ENCODE measurements around the gene LIN7C.

The LIN7C gene

DNA sequence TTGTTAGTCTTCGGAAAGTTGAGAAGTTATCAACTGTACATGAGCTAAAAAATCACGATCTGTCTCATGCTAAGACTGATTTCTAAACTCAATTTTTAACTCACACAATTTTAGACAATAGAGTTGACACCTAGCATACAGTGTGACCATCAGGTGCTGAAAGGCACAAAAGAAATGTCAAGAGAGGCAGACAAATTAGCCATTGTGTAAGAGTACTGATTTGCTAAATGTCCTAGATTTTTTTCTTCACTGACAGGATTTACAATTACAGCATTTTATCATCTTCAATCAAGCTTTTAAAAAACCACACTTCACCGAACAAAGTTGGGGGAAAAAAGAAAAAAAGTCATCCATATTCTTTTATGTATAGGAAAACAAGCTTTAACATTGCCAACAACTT is 40.9 kb downstream of the LIN7C start:
- H3K4me3 ChIP-seq (ENCODE audit: low read depth, low read length): no peak overlapping the region
- TF ChIP-seq, protein P1, sequence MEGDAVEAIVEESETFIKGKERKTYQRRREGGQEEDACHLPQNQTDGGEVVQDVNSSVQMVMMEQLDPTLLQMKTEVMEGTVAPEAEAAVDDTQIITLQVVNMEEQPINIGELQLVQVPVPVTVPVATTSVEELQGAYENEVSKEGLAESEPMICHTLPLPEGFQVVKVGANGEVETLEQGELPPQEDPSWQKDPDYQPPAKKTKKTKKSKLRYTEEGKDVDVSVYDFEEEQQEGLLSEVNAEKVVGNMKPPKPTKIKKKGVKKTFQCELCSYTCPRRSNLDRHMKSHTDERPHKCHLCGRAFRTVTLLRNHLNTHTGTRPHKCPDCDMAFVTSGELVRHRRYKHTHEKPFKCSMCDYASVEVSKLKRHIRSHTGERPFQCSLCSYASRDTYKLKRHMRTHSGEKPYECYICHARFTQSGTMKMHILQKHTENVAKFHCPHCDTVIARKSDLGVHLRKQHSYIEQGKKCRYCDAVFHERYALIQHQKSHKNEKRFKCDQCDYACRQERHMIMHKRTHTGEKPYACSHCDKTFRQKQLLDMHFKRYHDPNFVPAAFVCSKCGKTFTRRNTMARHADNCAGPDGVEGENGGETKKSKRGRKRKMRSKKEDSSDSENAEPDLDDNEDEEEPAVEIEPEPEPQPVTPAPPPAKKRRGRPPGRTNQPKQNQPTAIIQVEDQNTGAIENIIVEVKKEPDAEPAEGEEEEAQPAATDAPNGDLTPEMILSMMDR (IDR thresholded peaks at IDR 0.05; ENCODE audit: low read depth, low read length, missing control alignments): no peak
- no peak for DNase-seq
- in situ Hi-C loops (cut with HindIII; ENCODE audit: low pct_ligation_motif_present, low sequenced_read_pairs): no loop called here
- no peaks in the 10 kb centered on the region for H3K27me3 ChIP-seq (replicated peaks)
- H3K36me3 ChIP-seq (replicated peaks): no peaks in the 10 kb centered on the region
- H3K27ac ChIP-seq: no peak overlapping the region

DNA sequence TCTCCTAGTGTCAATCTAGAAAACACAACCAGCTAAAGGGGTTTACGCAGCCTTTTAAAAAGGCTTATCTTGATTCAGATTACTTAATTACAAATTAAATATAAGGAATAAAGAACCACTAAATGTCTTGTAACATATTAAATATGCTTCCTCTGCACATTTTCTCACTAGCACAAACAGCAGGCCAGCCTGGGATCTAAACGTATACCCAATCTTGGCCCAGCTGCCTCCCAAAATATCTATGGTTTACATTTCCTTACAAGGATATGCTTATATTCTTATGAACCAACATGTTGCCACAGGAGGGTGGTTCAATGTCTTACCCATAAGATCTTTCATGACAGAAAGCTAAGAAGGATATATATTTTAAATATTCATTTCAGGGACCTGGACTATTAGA is 41.7 kb downstream of the LIN7C start:
- Histone ChIP-seq H3K4me3 (ENCODE audit: low read depth, low read length) (no peak overlapping the region), H3K27ac (no peak overlapping the region), H3K36me3 (replicated peaks) (no peaks in the 10 kb centered on the region), H3K27me3 (replicated peaks) (no peaks in the 10 kb centered on the region)
- in situ Hi-C loops (cut with HindIII; ENCODE audit: low pct_ligation_motif_present, low sequenced_read_pairs): no loop called here
- TF ChIP-seq, protein P1 (IDR thresholded peaks at IDR 0.05; ENCODE audit: low read depth, low read length, missing control alignments): no peak
- DNase-seq: no peak

DNA sequence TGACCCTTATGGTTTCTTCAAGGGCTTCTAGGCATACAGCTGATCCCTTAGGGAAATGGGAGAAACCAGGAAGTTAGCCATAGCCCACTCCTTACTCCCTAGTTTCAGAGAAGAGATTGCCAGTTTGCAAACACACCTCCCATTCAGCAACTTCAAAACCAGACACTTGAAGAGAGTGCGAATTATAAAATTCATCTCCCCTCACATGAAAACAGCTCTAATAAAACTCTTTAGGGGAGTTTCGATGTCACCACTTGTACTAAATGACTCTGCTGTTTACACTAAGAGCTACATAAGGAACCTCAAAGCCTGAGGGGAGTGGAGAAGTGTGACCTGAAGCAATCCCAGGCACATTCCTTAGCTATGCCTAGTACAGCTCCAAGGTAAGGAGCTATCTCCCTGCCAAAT is 42.3 kb downstream of the LIN7C start:
- no peak for DNase-seq
- TF ChIP-seq, protein P1 (IDR thresholded peaks at IDR 0.05; ENCODE audit: low read depth, low read length, missing control alignments): no peak
- Histone ChIP-seq H3K4me3 (ENCODE audit: low read depth, low read length) (no peak overlapping the region), H3K36me3 (replicated peaks) (no peaks in the 10 kb centered on the region), H3K27me3 (replicated peaks) (no peaks in the 10 kb centered on the region), H3K27ac (peak overlapping the region; percentile 42)
- in situ Hi-C loops (cut with HindIII; ENCODE audit: low pct_ligation_motif_present, low sequenced_read_pairs): no loop called here

DNA sequence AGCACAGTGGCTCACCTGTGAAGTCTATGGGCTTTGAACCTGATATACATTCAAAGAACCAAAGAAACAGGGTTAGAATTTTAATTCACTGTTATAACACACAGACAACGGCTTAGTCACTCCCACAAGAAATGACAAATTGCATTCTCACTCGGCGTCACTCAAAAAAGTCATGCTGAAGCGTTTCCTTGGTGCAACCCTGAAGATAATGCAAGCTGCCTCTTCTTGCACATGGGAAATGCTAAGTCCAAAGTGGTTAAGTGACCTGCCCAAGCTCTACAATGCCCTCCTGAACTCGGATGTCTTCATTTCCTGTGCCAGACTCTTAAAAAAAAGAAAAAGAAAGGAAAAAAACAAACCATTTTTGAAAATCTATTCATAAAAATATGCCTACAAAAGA is 44.0 kb downstream of the LIN7C start:
- H3K27me3 ChIP-seq (replicated peaks): no peaks in the 10 kb centered on the region
- DNase-seq: peak; percentile 67
- H3K4me3 ChIP-seq (ENCODE audit: low read depth, low read length): no peak overlapping the region
- TF ChIP-seq, protein P1 (IDR thresholded peaks at IDR 0.05; ENCODE audit: low read depth, low read length, missing control alignments): no peak
- H3K36me3 ChIP-seq (replicated peaks): no peaks in the 10 kb centered on the region
- H3K27ac ChIP-seq: peak overlapping the region; percentile 22
- in situ Hi-C loops (cut with HindIII; ENCODE audit: low pct_ligation_motif_present, low sequenced_read_pairs): no loop called here

DNA sequence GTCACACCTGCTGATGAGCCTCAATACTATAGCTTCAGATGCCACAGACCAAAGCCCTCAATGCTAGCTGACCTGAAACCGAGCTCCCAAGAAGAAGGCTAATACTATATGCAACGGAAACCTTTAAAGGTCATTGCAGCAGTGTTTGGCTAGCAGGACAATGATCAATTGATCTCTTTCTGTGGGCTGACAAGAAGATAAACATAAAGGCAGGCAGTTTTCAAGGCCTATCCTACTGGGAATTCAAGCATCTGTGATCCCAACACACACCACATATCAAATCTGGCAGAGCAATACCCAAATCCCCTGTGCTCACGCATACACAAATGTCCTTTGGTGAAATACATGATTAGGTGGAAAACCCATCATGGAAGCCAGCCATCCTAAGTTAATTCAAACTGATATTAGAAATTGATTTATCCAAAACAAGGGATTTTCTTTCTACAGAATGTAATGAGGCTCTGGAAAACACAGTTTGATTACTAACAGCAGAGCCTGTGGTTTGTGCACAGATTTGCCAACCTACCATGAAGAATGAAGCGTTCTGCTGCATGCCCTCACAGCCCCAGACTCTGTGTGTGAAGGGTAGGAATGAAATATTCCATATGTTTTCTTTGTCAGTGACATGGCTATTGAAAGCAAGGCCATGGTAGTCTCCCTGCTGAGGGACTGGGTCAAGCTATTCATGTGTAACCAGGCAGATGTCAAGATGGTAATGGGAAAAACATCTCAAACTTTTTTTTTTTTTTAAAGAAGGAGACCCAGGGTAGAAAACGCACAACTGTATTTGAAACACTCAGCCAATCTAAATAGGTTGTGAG is 46.2 kb downstream of the LIN7C start:
- DNase-seq: no peak
- H3K4me3 ChIP-seq (ENCODE audit: low read depth, low read length): no peak overlapping the region
- no peaks in the 10 kb centered on the region for H3K27me3 ChIP-seq (replicated peaks)
- TF ChIP-seq, protein P1 (IDR thresholded peaks at IDR 0.05; ENCODE audit: low read depth, low read length, missing control alignments): no peak
- in situ Hi-C loops (cut with HindIII; ENCODE audit: low pct_ligation_motif_present, low sequenced_read_pairs): no loop called here
- no peak overlapping the region for H3K27ac ChIP-seq
- no peaks in the 10 kb centered on the region for H3K36me3 ChIP-seq (replicated peaks)

DNA sequence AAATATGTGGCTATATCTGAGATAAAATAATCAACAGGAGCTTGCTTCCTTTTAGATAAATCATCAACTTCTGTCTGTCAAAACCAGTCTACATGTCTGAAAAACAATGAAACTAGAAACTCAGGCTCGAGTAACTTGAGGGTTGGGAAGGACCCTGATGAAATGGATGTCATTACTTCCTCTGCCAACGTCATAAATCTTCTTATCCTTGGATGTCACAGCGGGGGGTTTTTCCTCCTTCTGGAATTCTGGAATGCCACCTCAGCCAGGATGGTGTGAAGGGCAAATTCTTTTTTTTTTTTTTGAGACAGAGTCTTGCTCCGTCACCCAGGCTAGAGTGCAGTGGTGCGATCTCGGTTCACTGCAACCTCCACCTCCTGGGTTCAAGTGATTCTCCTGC is 47.4 kb downstream of the LIN7C start:
- TF ChIP-seq, protein P1 (IDR thresholded peaks at IDR 0.05; ENCODE audit: low read depth, low read length, missing control alignments): no peak
- Histone ChIP-seq H3K27ac (no peak overlapping the region), H3K36me3 (replicated peaks) (no peaks in the 10 kb centered on the region), H3K4me3 (ENCODE audit: low read depth, low read length) (no peak overlapping the region), H3K27me3 (replicated peaks) (no peaks in the 10 kb centered on the region)
- DNase-seq: no peak
- in situ Hi-C loops (cut with HindIII; ENCODE audit: low pct_ligation_motif_present, low sequenced_read_pairs): no loop called here

Measured in brain microvascular endothelial cell (primary cell).